Measurements from ENCODE around the gene SPG11. TPM values are rescaled to one million over a fixed set of nuclear protein-coding genes. Genes with fewer than 3 reads are reported as not detected.

Gene SPG11
- total and polyA plus RNA-seq, 2 of the 13 experiments (the other 11 are each of a cell fraction or from before 2014, with no cell fraction given): 31.5 to 40.7 TPM

- no peaks in the 10 kb centered on the region for H4K20me1 ChIP-seq (ENCODE audit: insufficient read depth, low read length)
- CTCF ChIA-PET (ENCODE audit: low intra/inter-chr PET ratio, low total read pairs): no interaction called here
- no peaks in the 10 kb centered on the region for H3K79me2 ChIP-seq (ENCODE audit: insufficient read depth, low read length)
- H3K9me3 ChIP-seq (ENCODE audit: low read length): no peaks in the 10 kb centered on the region
- no peak overlapping the region for H3K9ac ChIP-seq (ENCODE audit: insufficient read depth, low read depth, low read length)
- peaks cover 0 to 1% of the 10 kb centered on the region in 2 experiments; a peak in 2 of 5 replicates for H3K27me3 ChIP-seq (ENCODE audit: control insufficient read depth in 1 of 2, insufficient read depth in 2 of 2, low read length in 2 of 2)
- no peak overlapping the region for H3K27ac ChIP-seq (ENCODE audit: extremely low read length, insufficient read depth, low read length)
- no peak overlapping the region for H2AFZ ChIP-seq (ENCODE audit: low read length)
- in situ Hi-C loops (cut with HindIII; ENCODE audit: extremely low pct_ligation_motif_present, low pct_unique_long_range_greater_than_20kb) (no loop called here), intact Hi-C loops (cut with micrococcal nuclease; ENCODE audit: unreplicated experiment) (no loop called here)
- FAIRE-seq (no peak), ATAC-seq (no peak), DNase-seq (ENCODE audit: low spot score) (no peak)
- peaks cover 15% of the 10 kb centered on the region for H3K4me1 ChIP-seq (ENCODE audit: insufficient read depth, low read length)
- TF ChIP-seq CREB1 (IDR thresholded peaks at IDR 0.05) (0 out of 2 replicates have a peak, but pooled peaks have one; percentile 28), CREB1 (CRISPR knock-in tag; IDR thresholded peaks at IDR 0.05) (no peak), MIER2 (CRISPR knock-in tag; IDR thresholded peaks at IDR 0.05) (no peak), ZBTB10 (CRISPR knock-in tag; IDR thresholded peaks at IDR 0.05; ENCODE audit: borderline replicate concordance) (no peak), RNF219 (CRISPR knock-in tag; IDR thresholded peaks at IDR 0.05) (no peak), ZNF776 (CRISPR knock-in tag; IDR thresholded peaks at IDR 0.05) (no peak)
- no peak overlapping the region for H3K4me2 ChIP-seq (ENCODE audit: low read depth, low read length)
- WGBS (ENCODE audit: low lambda C conversion rate): 25% methylated on average over 2 of the region's 2 CpGs
- POLR2A ChIA-PET: interaction anchor here (2.8 to 3.5 kb wide), 2 partner anchors 19 to 29 kb away, joined by 16 to 29 read pairs; partner anchors contain the start of genes B2M, PATL2 and SPG11
- H3K4me3 ChIP-seq (replicated peaks in 1 of 3; ENCODE audit: insufficient read depth in 1 of 3, low read depth in 2 of 3, low read length in 3 of 3): no peak overlapping the region
- no TSS peak for BruUV-seq (replicated peaks)
- H3K36me3 ChIP-seq (replicated peaks in 1 of 2; ENCODE audit: control insufficient read depth in 1 of 2, insufficient read depth in 2 of 2, low read length in 2 of 2): no peaks in the 10 kb centered on the region
Measured at GRCh38 chr15:44682211-44682610, 18.7 kb upstream of the SPG11 start.
